Left ventricle myocardium superior (tissue), 1 donor: ENCODE data around the gene TAS2R40. TPM values are rescaled to one million over a fixed set of nuclear protein-coding genes. Genes with fewer than 3 reads are reported as not detected.

Experiments
- ATAC-seq: fragments of 200-7000 bp; cut with Tn5 transposase; one replicate; pipeline ENCODE4 v1.9.1; 2020; ENCODE audit warnings: mild to moderate bottlenecking, moderate library complexity
- DNase-seq: peaks from one replicate; pipeline ENCODE4 v3.0.0-alpha.2; 2020
- intact Hi-C: fragments of 100-400 bp; cut with micrococcal nuclease; formaldehyde crosslinking; loops from one replicate; pipeline ENCODE4 v1.11.0; 2022
- total RNA-seq: library from RNA; stranded (reverse); fragmentation: NEBNext Ultra II Directional; extraction: Animal tissue kit (Norgen Biotek cat#: 25700); gene quantifications from one replicate; pipeline ENCODE4 v1.2.1, GENCODE V29; 2021
- donor health status: DM: no; HTN: yes; CAD: no; lungs with severe emphysema.

Gene TAS2R40
- total RNA-seq, 1 donor from 2014 or later = not detected

DNA sequence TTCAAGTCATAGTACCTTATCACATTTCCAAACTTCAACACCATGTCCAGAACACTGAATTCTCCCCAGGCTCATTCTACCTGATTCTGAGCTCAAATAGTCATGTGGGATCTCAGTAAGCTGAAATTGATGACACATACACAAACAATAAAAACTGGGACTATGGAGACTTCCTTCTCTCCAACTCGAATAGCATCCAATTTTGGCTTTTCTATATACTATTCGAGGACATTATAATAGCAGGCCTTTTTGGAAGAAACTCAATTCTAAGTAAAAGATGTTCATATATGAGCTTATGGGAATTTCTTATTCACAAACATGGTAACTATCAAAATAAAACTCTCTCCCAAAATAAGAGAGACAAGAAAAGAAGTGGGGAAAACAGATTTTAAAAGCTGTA, 551 bp upstream of the TAS2R40 start:
- intact Hi-C loops = no loop called here
- no peak for ATAC-seq
- DNase-seq = no peak

DNA sequence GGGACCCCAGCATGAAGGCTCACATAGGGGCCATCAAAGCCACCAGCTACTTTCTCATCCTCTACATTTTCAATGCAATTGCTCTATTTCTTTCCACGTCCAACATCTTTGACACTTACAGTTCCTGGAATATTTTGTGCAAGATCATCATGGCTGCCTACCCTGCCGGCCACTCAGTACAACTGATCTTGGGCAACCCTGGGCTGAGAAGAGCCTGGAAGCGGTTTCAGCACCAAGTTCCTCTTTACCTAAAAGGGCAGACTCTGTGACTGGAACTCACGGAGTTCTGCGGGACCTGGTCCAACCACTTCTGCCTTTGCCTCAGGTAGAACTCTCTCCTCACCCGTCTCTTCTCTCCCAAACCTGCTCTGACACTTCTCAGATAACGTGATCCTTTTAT, 945 bp downstream of the TAS2R40 start:
- peak; percentile 51 for ATAC-seq

DNA sequence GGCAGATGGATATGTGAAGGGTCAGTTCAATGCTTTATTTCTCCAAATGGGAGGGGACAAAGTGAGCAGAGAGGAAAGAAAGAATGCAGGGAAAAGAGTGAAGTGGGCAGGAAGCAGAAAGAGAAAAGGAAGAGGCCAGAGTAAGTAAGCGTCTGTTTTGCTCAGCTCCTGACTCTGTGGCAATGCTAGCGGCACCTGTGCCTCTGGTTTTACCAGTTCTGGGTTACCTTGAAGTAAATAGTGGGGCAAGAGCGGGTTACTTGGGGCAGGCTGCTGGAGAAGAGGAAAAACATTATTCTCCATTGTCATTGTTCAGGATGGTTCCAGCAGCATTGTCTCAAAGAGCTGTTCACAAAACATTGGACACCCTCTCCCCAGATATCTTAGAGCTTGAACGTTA, 1.9 kb downstream of the TAS2R40 start:
- intact Hi-C loops = no loop called here
- DNase-seq (no peak), ATAC-seq (no peak)

More for the DNA sequence above, 945 bp downstream of the TAS2R40 start:
- peak; percentile 35 for DNase-seq
- intact Hi-C loops = no loop called here

GRCh38 chr7:143225047-143225446, 3.2 kb downstream of the TAS2R40 start:
- ATAC-seq = no peak
- DNase-seq = no peak
- intact Hi-C loops = no loop called here

DNA sequence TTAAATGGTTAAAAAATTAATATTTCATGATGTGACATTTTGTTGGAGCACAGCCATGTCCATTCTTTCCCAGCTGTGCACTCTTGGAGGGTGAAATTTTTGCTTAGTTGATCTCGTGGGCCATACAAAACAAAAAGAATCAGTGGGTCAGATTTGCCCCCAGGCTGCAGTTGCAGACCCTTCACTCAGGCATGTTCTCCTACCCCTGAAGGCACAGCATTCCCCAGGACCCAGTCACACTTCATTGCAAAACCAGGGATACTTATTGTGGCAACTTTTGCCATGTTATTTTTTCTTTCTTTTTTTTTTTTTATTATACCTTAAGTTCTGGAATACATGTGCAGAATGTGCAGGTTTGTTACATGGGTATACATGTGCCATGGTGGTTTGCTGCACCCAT, 6.0 kb downstream of the TAS2R40 start:
- ATAC-seq (no peak), DNase-seq (no peak)
- intact Hi-C loops = no loop called here

DNA sequence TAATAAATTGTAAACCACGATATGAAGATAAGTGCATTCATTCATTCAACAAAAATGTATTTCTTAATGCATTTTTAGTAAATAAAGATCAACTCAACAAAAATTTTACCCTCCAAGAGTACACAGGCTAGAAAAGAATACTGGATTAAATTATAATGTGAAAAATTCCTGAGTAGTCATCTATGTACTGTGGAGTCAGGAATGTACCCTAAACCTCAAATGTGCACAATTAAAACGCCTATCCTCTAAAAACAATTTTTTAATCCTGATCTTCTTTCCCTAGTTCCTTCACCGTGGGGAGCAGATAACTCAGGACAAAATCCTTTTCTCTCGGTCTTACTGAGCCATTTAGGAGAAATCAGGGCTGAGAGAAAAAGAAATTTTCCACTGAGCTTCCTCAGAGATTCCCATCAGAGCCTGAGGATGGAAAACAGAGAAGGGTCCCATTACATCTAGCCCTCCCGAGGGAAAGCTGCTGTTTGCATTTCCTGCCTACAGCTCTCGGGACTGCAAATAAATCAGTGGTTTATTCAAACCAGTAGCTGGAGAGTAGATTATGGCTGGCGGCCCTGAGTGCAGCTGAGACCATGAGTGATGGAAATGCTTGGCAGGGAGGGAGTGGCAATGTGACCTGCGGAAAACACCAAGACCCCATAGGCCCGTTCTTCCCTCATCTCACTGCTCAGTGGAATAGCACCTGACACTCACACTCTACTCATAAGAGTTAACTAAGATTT, 7.4 kb downstream of the TAS2R40 start:
- intact Hi-C loops = no loop called here
- DNase-seq (no peak), ATAC-seq (no peak)

- ATAC-seq (no peak), DNase-seq (no peak)
- intact Hi-C loops = no loop called here
Observed at GRCh38 chr7:143230602-143231457, 9.0 kb downstream of the TAS2R40 start.

- ATAC-seq = no peak
- intact Hi-C loops = no loop called here
- DNase-seq = no peak
Observed at GRCh38 chr7:143233816-143234532, 12.1 kb downstream of the TAS2R40 start.

GRCh38 chr7:143234533-143234875, 12.7 kb downstream of the TAS2R40 start:
- intact Hi-C loops = no loop called here
- ATAC-seq (no peak), DNase-seq (no peak)

DNA sequence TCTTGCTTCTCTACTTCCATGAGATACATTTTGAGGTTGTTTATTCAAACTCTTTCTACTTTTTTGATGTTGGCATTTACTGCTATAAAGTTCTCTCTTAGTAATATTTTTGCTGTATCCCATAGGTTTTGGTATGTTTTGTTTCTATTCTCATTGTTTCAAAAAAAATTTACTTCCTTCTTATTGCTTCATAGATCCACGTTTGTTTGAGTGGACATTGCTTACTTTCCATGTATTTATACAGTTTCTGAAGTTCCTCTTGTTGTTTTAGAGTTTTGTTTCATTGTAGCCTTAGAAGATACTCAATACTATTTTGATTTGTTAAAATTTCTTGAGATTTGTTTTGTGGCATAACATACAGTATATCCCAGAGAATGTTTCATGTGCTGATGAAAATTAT, 13.7 kb downstream of the TAS2R40 start:
- DNase-seq (no peak), ATAC-seq (no peak)
- intact Hi-C loops = no loop called here

- intact Hi-C loops = no loop called here
- DNase-seq (no peak), ATAC-seq (no peak)
Observed at GRCh38 chr7:143236408-143236990, 14.7 kb downstream of the TAS2R40 start.

DNA sequence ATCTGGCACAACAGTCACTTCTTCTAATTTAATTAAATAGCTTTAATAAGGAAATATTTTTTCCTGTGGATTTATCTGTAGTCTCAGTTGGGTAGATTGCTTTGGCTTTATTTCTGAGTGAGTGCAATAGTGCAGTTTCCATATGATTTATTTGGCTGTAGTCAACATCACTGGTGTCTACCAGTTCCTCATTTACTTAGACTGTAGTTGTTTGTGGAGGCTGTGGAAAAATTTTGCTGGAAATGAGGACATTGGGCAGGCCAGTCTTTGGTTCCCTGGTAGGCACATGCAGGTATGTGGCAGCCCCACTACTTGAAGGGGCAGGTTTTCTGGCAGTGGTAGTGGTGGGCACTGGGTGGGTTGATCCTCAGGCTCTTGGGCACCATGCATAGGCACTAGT, 15.5 kb downstream of the TAS2R40 start:
- DNase-seq = no peak
- intact Hi-C loops = no loop called here
- ATAC-seq = no peak

DNA sequence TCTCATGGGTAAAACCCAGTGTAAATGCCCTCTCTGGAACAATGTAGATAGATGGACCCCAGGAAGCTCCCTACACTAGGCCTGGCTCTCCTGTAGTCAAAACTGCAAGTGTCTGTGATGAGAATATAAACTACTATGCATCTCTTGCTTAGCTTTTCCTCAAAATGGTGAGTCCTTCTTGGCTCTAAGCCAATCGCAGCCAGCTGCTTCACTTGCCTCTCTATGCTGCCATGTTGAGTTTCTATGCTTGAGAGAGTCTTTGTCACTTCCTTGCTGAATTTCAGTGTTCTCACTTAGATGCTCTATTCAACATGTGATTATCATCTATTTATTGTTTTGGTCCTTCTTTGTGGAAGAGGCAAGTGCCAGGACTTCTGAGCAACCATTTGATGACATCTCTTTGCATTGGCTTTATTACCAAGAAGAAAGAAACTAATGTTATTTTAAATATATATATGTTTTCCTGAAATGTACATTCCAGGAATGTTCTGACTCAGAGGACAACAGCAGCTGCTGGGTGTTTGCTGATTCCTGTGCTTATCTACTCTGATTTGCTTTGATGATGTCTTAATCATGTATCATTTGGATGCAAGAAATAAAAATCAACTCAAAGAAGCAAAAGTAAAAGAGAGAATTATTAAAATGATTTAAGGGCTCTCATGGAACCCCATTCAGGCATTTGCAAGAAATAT, 16.6 kb downstream of the TAS2R40 start:
- ATAC-seq (no peak), DNase-seq (no peak)
- intact Hi-C loops = no loop called here

DNA sequence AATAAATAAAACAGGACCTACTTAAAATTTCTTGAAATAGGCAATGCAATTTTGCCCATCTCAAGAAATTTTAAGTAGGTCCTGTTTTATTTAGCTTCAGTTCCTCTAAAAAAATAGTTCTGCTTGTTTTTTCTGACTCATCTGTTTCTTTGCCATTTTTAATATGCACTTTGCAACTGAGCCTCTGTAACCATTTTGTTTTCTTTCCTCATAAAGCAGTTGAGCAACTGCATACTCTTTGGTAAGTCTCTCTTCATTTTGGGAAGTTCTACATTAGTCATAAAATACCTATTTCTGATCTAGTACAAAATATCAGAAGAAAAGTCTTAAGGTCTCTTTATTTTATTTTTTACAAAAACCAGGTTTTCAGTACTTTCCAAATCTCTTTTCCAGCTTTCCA, 18.0 kb downstream of the TAS2R40 start:
- ATAC-seq (peak; percentile 51), DNase-seq (no peak)
- intact Hi-C loops = loop anchor here (5.0 to 10.0 kb wide), 2 partner anchors 67 to 175 kb away; no protein-coding TSS in a partner anchor

DNA sequence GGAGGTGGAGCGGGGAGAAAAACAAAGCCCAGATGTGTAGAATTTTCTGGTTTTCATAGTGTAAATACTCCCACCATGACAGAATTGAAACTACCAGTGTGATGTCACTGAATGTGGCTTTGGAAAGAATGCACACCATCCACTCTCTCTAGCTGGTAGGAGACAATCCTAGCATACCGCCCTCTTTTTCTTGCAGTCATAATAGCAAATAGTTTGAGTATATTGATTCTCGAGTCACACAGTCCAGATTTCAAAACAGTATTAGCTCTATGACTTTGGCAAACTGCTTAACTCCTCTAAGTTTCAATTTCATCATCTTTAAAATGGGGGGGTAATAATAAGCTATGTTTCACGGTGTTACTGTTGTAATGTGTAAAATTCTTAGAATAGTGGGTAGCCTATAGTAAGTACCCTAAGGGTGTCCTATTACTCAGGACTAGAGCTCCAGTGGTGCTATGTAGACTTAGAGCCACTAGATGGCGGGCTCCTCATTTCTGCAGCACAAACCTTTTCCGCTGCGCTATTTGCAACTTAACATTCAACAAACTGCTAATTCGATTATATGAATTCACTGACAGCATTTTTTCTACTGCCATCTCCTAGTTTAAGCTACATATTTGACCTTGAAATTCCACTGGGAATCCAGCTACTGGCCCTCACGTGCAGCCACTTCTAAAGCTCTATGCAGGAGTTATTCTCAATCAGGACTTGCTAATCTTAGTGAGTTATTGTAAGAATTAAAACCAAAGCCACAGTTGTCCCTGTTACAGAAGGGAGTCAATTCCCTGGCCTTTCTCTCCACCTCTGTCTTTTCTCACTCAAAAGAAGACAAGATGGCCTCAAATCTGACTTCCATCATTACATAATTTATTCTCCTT, 18.7 kb downstream of the TAS2R40 start:
- DNase-seq (peak; percentile 48), ATAC-seq (peak; percentile 93)
- intact Hi-C loops = loop anchor here (5.0 to 10.0 kb wide), 2 partner anchors 67 to 174 kb away; no protein-coding TSS in a partner anchor

DNA sequence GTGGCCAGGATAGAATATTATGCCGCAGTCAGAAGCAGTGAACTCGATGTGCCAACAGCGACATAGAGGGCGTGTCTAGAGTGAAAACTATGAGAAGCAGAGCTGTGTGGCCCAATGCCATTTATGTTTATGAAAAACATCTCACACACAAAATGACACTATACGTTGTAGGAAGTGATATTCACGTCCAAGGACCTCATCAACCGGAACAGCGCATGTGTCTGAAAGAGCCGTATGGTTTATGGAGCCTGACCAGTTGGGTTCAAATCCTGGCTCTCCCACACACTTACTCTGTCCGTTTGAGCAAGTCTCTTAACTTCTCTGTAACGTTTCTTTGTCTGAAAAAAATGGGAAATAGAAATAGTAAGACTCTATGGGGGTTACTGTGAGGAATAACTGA, 20.5 kb downstream of the TAS2R40 start:
- ATAC-seq = no peak
- intact Hi-C loops = loop anchor here (5.0 to 10.0 kb wide), 2 partner anchors 65 to 172 kb away; no protein-coding TSS in a partner anchor
- no peak for DNase-seq

GRCh38 chr7:143243111-143243510, 21.3 kb downstream of the TAS2R40 start:
- DNase-seq (no peak), ATAC-seq (no peak)
- intact Hi-C loops = loop anchor here (5.0 to 10.0 kb wide), 2 partner anchors 64 to 172 kb away; no protein-coding TSS in a partner anchor

DNA sequence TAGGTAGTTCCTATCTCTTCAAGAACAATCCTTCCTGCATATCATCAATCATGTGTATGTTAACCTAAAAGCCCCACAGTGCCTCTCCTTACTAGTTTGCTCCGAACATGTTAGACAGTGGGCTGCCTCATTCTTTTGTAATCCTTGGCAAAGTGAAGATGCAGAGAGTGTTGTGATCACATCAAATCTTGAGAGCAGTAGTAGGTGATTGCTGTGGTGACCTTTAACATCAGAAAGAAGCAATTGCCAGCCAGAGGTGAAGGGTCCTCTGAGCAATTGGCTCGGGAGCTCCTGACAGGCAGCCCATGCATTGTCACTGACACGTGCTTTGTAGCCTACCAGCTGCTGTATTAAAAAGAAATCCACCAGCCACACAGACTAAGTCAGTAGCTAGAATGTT, 21.8 kb downstream of the TAS2R40 start:
- DNase-seq = no peak
- intact Hi-C loops = loop anchor here (5.0 to 10.0 kb wide), 2 partner anchors 64 to 171 kb away; no protein-coding TSS in a partner anchor
- ATAC-seq = no peak
